Left ventricle myocardium superior (tissue), 1 donor: ENCODE measurements around the gene NR2F2. TPM values are rescaled to one million over a fixed set of nuclear protein-coding genes. Genes with fewer than 3 reads are reported as not detected.

ENCODE experiments used
- ATAC-seq: fragments of 200-7000 bp; cut with Tn5 transposase; one replicate; pipeline ENCODE4 v1.9.1; 2020; ENCODE audit warnings: mild to moderate bottlenecking, moderate library complexity
- DNase-seq: peaks from one replicate; pipeline ENCODE4 v3.0.0-alpha.2; 2020
- intact Hi-C: fragments of 100-400 bp; cut with micrococcal nuclease; formaldehyde crosslinking; loops from one replicate; pipeline ENCODE4 v1.11.0; 2022
- total RNA-seq: library from RNA; stranded (reverse); fragmentation: NEBNext Ultra II Directional; extraction: Animal tissue kit (Norgen Biotek cat#: 25700); gene quantifications from one replicate; pipeline ENCODE4 v1.2.1, GENCODE V29; 2021
- donor health status: DM: no; HTN: yes; CAD: no; lungs with severe emphysema.

The NR2F2 gene
- total RNA-seq, 1 donor from 2014 or later, result 18.0 TPM

DNA sequence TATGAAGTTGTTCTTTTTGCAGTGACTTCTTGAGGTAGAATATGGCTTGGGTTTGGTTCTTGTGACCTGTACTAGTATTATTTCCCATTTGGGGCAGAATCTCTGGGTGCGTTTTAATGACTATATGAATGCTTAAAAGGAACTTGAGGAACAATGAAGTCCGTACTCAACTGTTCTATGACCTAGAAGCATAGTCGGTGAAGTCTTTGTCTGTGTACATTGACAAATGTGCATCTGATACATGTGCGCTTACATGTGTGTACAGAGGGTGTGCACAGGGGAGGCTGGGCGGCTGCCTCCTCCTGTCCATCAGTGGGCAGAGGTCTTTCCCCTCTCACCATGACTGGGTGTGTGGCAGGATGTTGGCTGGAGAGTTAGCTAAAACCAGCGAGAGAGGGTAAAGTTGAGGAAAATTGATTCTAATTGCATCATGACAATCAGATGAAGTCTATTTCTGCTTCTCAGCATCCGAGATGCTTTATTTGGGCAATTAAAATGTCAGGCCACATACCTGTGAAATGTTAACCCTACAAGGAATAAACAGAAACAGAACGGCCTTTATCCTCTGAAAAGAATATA lies 1.0 kb upstream of the NR2F2 start:
- no peak for ATAC-seq
- peak; percentile 29 for DNase-seq
- intact Hi-C loops, result no loop called here

DNA sequence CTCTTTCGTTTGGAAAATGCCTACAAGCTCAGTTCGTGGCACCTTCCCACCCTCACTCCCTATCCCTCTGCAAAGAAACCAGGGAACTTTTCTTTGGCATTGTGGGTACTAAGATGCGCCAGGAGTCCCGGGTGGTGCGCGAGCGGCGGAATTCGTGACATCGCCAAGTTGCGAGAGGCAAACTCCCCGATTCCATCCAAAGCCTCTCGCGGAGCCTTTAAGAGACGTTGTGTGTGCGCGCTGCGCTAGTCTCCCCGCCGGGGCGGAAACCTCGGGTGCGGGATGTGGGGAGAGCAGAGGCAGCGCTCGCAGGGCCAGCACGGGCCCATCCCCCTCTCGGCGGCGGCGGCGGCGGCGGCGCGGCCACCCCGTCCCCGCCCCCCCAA lies 443 bp upstream of the NR2F2 start:
- intact Hi-C loops, result no loop called here
- ATAC-seq (no peak), DNase-seq (no peak)

DNA sequence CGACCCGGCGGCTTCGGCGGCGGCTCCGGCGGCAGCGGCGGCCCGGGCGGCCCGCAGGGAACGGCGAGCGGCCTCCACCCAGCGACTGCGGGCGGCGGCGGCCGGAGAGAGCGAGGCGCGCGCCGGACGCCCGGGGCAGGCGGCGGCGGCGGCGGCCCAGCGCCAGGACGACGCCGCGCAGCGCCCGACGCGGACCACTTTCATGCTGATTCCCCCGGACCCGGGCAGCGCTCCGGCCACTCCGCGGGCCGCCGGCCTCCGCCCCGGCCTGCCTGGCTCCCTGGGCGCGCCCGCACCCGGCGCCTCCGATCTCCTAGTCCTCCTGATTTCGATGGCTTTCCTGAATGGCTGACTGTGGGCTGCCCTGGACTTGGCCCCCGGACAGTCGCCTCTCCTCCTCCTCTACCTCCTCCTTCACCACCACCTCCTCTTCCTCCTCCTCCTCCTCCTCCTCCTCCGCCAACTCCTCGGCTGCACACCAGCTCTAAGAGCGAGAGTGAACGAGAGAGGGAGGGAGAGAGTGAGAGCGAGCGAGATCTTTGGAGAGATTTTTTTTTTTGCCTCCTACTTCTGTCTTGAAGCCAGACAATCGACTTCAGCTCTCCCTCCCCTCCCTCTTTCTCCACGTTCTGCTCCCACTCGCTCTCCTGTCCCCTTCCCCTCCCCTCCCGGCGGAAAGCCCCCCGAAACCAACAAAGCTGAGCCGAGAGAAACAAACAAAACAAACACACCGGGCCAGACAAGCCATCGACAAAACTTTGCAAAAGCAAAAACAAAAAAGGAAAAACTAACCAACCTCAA lies 844 bp downstream of the NR2F2 start:
- peak; percentile 15 for ATAC-seq
- intact Hi-C loops, result no loop called here
- peak; percentile 59 for DNase-seq

DNA sequence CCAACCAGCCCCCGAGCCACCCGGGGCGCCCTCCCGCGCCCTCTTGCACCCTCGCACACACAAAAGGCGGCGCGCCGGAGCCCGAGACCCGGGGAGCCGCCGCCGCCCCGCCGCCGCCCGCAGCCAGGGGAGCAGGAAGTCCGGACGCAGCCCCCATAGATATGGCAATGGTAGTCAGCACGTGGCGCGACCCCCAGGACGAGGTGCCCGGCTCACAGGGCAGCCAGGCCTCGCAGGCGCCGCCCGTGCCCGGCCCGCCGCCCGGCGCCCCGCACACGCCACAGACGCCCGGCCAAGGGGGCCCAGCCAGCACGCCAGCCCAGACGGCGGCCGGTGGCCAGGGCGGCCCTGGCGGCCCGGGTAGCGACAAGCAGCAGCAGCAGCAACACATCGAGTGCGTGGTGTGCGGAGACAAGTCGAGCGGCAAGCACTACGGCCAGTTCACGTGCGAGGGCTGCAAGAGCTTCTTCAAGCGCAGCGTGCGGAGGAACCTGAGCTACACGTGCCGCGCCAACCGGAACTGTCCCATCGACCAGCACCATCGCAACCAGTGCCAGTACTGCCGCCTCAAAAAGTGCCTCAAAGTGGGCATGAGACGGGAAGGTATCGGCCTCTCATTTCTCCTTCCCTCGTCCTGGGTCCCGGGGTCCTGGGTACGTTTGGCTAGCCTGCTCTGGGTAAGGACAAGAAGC lies 1.6 kb downstream of the NR2F2 start:
- ATAC-seq (no peak), DNase-seq (peak; percentile 63)

DNA sequence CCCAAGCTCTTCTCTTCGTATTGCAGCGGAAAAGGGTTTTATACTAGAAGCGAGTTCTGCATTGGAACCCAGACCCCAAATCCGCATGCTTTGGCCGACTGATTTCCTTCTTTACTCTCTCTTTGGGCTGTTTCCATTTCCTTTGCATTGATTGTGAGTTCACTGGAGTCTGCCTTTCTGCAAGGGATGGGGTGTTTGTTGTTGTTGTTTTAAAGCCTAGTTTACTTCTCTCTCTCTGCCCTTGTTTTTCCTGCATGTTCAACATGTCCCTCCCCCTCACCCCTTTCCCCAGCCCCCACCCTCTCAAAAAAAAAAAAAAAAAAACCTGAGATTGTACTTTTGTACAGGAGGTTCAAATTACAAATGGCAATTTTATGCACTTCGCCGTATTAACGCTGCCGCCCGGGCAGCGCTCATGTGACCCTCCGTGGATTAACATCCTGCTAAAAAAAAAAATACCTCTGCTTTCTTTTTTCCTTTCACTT lies 2.2 kb downstream of the NR2F2 start:
- intact Hi-C loops, result no loop called here
- DNase-seq, result no peak
- no peak for ATAC-seq

More for the DNA sequence above, 1.6 kb downstream of the NR2F2 start:
- intact Hi-C loops, result no loop called here

DNA sequence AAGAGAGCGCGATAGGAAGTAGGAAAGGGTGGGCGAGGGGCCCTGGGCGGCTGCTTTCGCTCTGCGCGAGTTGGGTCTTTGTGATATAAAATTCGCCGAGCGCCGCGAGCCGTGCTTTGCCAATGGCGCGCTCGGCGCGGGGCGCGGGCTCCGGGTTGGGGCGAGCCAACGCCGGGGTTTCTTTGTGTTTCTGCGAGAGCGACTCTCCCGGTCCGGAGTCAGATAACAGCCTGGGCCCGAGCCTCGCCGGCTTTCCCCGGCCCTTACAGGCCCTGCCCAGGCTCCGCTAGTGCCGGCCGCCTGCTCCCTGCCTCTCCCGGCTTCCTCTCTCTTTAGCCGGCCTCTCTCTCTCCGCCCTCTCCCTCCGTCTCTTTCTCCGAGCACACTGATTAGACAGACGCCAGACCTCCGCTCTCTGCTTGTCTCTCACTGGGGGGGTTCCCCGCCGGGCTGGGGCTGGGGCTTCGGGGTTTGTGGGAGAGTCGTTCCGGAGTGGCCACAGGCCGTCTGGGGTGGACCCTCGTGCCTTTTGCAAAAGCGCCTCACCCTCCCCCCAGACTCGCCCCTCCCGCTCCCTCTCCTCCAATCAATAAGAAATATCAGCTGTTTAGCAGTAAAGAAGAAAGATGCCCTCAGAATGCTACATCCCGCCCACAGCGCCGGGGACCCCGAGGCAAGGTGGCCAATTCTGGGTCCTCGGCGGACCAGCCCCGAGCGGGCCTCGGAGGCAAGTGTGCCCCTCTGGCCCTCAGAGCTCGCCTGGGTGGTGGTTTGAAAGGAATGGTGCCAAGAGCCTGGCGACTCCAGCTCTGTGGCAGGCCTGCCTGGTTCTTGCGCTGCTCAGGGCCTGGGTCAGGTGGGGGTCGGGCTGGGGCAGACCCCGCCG lies 2.9 kb downstream of the NR2F2 start:
- ATAC-seq, result peak; percentile 3
- intact Hi-C loops, result no loop called here
- DNase-seq, result peak; percentile 59

DNA sequence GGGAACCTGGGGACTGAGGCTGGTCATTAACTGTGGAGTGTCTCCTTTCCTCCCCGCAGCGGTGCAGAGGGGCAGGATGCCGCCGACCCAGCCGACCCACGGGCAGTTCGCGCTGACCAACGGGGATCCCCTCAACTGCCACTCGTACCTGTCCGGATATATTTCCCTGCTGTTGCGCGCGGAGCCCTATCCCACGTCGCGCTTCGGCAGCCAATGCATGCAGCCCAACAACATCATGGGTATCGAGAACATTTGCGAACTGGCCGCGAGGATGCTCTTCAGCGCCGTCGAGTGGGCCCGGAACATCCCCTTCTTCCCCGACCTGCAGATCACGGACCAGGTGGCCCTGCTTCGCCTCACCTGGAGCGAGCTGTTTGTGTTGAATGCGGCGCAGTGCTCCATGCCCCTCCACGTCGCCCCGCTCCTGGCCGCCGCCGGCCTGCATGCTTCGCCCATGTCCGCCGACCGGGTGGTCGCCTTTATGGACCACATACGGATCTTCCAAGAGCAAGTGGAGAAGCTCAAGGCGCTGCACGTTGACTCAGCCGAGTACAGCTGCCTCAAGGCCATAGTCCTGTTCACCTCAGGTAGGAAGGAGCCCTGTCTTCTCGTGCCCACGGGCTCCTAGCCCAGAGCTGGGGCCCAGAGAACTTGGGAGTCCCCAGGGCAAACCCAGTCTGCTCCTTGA lies 3.7 kb downstream of the NR2F2 start:
- intact Hi-C loops, result no loop called here
- DNase-seq (peak; percentile 25), ATAC-seq (no peak)

DNA sequence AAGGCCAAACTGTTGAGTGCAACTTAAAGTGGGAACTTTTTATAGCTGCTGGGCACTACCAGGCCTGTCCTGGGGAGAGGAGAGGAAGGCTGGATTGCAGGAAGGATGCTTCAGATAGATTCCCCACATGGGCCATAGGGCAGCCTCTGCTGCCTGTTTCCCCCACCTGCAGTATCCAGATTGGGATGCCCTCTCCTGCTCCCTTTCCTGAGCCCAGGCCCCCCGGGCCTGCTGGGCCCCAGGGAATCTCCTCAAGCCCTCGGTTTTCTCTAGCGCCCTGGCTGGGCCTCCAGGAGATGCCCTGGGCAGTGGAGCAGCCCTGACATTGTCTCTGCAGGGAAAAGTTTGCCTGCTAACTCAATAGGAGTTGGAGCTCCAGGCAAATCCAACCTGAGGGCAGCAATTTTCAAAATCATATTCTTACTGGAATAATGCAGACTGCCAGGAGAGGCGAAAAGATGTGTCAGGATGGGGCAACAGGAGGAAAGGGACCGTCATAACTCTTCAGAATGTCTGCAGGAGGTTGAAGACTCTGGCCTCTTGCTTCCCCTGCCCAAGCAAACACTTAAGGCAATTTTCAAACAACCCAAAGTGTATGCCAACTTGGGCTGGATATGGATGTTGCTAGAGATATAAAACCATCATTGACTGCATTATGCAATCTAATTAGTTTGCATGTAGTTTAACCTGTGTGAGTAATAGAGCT lies 4.4 kb downstream of the NR2F2 start:
- ATAC-seq (no peak), DNase-seq (peak; percentile 17)
- intact Hi-C loops, result no loop called here

DNA sequence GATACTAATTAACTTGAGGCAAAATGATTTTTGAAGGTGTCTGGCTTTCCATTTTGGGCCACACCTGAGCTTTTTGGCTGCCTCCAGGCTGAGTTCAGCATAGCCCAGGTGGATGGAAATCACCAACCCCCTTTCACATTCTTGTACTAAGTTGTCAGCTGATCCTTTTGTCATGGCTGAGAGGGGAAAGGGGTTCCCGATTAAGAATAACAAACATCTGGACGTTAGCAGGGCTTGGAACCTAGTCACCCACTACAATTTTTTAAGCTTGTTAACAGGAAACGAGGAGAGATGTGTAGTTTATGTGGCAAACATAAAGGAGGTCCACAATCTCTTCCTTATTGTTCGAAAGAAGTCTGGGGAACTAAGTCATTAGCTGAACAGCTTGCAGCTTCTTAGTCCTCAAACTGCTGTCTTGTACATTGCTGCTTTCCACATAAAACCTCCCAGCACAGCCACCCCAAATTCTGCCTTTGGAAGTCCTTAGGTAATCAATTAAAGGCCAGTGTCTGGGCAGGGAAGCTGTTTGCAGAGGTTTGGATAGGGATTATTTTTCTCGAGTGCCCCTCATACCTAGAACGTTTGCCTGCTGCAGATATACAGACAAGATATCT lies 5.0 kb downstream of the NR2F2 start:
- ATAC-seq (no peak), DNase-seq (no peak)
- intact Hi-C loops, result no loop called here

DNA sequence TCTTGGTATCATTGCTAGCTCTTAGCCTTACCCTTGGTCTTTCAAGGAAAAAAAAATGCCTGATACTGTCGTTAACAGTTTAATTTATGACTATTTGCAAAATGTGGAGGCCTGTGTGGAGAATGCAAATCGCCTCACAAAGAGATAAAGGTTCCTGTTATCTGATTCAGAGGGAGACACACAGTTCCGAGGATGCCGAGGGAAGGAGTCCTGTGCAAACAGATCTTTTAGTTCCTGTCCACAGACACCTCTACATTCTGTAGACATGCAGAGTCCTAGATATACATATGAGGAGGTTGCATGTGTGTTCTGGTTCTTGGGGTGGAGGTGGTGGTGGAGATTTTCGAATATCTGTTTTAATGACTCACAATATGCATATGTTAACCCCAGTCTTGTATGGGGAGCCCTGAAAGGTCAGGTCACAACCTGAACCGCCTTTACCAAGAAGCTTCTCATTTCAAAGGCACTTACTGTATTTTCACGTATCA lies 5.7 kb downstream of the NR2F2 start:
- DNase-seq (no peak), ATAC-seq (no peak)
- intact Hi-C loops, result no loop called here

DNA sequence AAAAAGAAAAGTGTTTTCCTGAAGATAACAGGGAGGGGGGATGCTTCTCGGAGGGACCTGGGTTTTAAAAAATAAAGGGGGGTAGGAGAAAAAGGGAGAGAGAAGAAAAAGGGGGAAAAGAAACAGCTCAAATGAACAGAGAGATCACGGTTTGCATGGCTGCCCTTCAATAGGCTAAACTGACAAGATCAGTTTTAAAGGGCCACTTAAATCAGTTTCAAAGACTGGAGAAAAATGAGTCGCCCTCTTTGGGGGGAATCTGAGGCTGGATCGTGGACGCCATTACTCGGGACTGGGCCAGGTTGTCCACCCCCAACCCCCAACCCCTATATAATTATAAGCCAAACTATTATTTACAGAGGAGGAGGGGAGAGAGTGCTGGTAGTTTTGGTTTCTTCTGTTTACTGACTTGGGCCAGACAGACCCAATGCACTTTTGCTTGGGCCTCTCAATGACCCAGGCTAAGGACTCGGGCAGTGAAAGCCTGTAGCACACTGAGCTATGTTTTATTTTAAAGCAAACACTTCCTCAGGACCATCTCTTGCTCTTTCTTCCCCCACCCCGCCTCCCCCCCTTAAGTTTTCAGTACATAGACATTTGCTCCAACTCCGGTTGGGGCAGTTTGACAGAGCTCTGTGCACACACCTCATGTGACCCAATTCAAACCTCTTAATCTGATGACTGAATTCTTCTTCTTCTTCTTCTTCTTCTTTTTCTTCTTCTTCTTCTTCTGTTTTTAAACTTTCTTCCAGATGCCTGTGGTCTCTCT lies 6.3 kb downstream of the NR2F2 start:
- DNase-seq (no peak), ATAC-seq (no peak)
- intact Hi-C loops, result no loop called here

DNA sequence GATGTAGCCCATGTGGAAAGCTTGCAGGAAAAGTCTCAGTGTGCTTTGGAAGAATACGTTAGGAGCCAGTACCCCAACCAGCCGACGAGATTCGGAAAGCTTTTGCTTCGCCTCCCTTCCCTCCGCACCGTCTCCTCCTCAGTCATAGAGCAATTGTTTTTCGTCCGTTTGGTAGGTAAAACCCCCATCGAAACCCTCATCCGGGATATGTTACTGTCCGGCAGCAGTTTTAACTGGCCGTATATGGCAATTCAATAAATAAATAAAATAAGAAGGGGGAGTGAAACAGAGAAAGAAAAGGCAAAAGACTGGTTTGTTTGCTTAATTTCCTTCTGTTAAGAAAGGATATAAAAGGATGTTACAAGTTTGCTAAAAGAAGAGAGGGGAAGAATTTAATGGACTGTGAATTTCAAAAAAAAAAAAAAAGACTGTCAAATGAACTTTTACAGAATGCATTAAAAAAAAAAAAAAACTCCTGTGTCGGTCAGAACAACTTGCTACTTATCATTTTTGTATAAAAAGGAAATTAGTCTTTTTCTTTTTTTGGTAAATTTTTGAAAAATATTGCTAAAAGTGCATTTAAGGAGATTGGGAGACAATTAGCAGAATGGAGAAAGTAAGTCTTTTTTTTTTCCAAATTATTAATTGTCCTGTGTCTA lies 7.0 kb downstream of the NR2F2 start:
- no peak for ATAC-seq
- intact Hi-C loops, result no loop called here
- DNase-seq, result no peak

DNA sequence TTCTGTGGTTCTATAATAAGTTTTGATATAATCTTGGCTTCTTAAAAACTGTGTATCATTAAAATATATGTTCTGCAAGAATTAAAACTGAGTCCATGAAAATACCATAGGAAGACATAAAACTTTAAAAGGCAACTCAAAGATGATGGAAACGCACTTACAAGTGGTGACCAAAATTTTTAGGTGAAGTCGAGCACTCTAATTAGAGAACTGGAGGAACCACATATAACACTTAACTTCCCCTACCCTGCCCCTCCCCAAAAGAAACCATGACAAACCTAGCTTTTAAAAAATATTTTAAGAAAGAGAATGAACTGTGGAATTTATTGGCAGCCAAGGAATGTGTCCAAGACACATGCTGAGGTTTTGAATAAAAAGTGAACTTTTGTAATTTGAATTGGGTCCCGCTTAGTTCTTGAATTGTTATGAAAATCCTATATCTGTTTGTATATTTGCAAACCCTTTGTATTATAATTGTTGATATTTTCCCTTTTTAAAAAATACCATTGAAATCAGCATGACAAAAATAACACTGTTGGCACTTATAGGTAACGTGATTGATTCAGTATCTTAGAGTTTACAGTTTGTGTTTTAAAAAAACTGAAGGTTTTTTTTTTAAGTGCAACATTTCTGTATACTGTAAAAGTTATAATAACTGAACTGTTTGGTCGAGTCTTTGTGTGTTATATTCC lies 7.7 kb downstream of the NR2F2 start:
- DNase-seq, result no peak
- intact Hi-C loops, result no loop called here
- ATAC-seq, result no peak

DNA sequence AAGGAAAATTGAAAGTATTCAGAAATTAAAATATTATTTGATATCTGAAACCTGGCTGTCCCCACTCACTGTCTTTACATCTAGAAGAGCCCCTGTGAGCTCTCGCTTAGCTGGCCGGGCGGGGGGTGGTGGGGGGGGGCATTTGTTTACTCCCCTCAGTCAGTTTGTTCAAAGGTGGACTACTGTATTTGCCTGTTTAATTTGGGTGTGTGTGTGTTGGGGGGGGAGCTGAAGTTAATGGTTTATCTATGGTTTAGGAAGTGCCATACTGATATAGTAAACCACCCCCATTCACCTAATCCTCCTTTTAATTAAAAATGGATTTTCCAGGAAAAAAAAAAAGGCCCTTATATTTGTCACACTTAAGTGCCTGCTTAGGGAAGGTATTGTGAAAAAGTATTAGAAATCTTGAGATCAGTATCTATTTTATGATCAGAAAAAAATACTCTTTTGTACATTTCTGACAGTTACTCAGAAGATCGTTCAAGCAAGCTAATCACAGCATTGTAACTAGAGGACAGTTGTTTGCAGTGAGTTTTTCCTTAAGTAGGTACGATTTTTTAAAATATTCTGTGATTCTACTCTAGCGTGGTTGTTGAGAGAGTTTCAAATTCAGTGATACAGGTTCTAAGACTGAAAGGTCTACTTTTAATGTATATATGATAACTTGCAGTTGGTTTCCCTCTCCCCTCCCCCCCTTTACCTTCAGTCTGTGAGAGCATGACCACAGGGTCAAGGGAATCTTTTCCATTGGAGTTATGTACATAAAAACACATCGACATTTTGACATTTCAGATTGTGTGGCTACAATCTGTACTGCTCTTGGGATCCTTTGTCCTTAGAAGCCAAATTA lies 8.5 kb downstream of the NR2F2 start:
- ATAC-seq (no peak), DNase-seq (no peak)
- intact Hi-C loops, result no loop called here
